Measurements from ENCODE around the gene DNM1. TPM values are rescaled to one million over a fixed set of nuclear protein-coding genes. Genes with fewer than 3 reads are reported as not detected.

DNM1 gene
- 22.4 and 23.7 TPM in 2 replicates for total RNA-seq (2013; cell fraction: nucleolus; rRNA removed)
- total RNA-seq (2014; rRNA removed) = 0.06 TPM in 1 of 2 replicates, not detected in the other
- not detected in 2 replicates for total RNA-seq (2014; rRNA removed; fragmentation: Illumina TruSeq; extraction: Trizol)
- 0.21 and 0.67 TPM in 2 replicates for total RNA-seq (2021)
- not detected for polyA plus RNA-seq (2011; ENCODE audit: low read depth)
- 0.06 and 0.19 TPM in 2 replicates for polyA plus RNA-seq (2011; rRNA removed)
- polyA plus RNA-seq (2011; cell fraction: cytosol; rRNA removed) = 0.04 and 0.10 TPM in 2 replicates
- 0.80 and 1.3 TPM in 2 replicates for polyA plus RNA-seq (2011; cell fraction: nucleus; rRNA removed)
- polyA plus RNA-seq (2012) = 0.52 and 0.89 TPM in 2 replicates
- polyA plus RNA-seq (2014; fragmentation: Illumina TruSeq; extraction: Trizol) = 0.07 TPM in 1 of 2 replicates, not detected in the other
- polyA plus RNA-seq (2014; fragmentation: Nextera tagmentation; extraction: Ambion mirVana) = not detected
- 0.18 and 0.29 TPM in 2 replicates for polyA plus RNA-seq (2014; rRNA removed)
- under 1 TPM; 0.09 to 0.28 TPM for polyA plus RNA-seq (2016; fragmentation: Nextera tagmentation; extraction: Ambion mirVana)
- polyA minus RNA-seq (2011; rRNA and poly(A)+ RNA removed) = 0.62 and 1.2 TPM in 2 replicates
- polyA minus RNA-seq (2011; cell fraction: cytosol; rRNA and poly(A)+ RNA removed) = not detected in 2 replicates
- 0.48 and 1.6 TPM in 2 replicates for polyA minus RNA-seq (2011; cell fraction: nucleus; rRNA and poly(A)+ RNA removed)
- percentile 28 among the genes with signal in this experiment for Bru-seq, nascent RNA
- BruChase-seq, experiment 1, labeled RNA remaining after a 6-hour chase = percentile 32 among the genes with signal in this experiment
- BruChase-seq, experiment 2, labeled RNA remaining after a 2-hour chase = percentile 25 among the genes with signal in this experiment
- long read RNA-seq, experiment 1 = 0 reads
- long read RNA-seq, experiment 2 = 0 reads

GRCh38 chr9:128203024-128203706 is at the start of gene DNM1:
DNM1 (plus strand) TSS chr9:128203379; CDS start chr9:128203471, 92 bp downstream.
- peak within 1 kb of the TSS; percentile 63; the same call in 1 of the 2 replicates for H3K4me3 ChIP-seq
- ATAC-seq (peak; percentile 97), FAIRE-seq (peak; percentile 72), DNase-seq (ENCODE audit: low read depth, low spot score) (no peak)
- H3K4me1 ChIP-seq (ENCODE audit: control insufficient read depth, insufficient read depth, low read length) = peaks cover 7% of the 10 kb centered on the region; the same call in 1 of the 2 replicates
- H3K9me3 ChIP-seq (replicated peaks; ENCODE audit: control insufficient read depth, insufficient read depth, low read length) = no peaks in the 10 kb centered on the region
- 2% methylated on average over 55 of the region's 72 CpGs for WGBS (ENCODE audit: insufficient coverage, insufficient replicate concordance, low lambda C conversion rate, missing lambda C conversion rate)
- no peaks in the 10 kb centered on the region for H3K36me3 ChIP-seq (ENCODE audit: control insufficient read depth in 2 of 2, insufficient read depth in 2 of 2, low read length in 1 of 2)
- H3K9ac ChIP-seq (ENCODE audit: control insufficient read depth, insufficient read depth, low read length) = no peak within 1 kb of the TSS
- CTCF ChIA-PET = interaction anchor here (1.3 kb wide), 1 partner anchor 12 kb away, joined by 7 read pairs; the partner anchor contains the start of gene CIZ1
- SMC1A ChIA-PET (ENCODE audit: uncharacterized antibody, unreplicated experiment) = no interaction called here
- no peak within 1 kb of the TSS for H3K27ac ChIP-seq (ENCODE audit: control insufficient read depth, insufficient read depth)
- BruUV-seq (replicated peaks) = no TSS peak
- RAD21 ChIA-PET (ENCODE audit: unreplicated experiment) = interaction anchor here (0.7 kb wide), 1 partner anchor 79 kb away, joined by 3 read pairs; no protein-coding TSS in a partner anchor
- intact Hi-C loops (cut with micrococcal nuclease; ENCODE audit: unreplicated experiment) (no loop called here), in situ Hi-C loops (cut with MboI) (no loop called here)
- peak within 1 kb of the TSS; percentile 56 for H3K4me2 ChIP-seq (ENCODE audit: control insufficient read depth, insufficient read depth)
- POLR2A ChIA-PET = no interaction called here
- peak within 1 kb of the TSS; percentile 79 for H2AFZ ChIP-seq (ENCODE audit: control insufficient read depth, low read depth, low read length)
- peaks cover 9 to 14% of the 10 kb centered on the region in 2 experiments; a peak in 3 of 4 replicates for H3K27me3 ChIP-seq (replicated peaks in 1 of 2; ENCODE audit: control insufficient read depth in 2 of 2, insufficient read depth in 2 of 2, low read length in 1 of 2)
- no peaks in the 10 kb centered on the region for H3K79me2 ChIP-seq (ENCODE audit: control insufficient read depth, insufficient read depth, low read length)
- H4K20me1 ChIP-seq (ENCODE audit: control insufficient read depth, insufficient read depth) = no peaks in the 10 kb centered on the region
- TF ChIP-seq NFIC (IDR thresholded peaks at IDR 0.05; ENCODE audit: low read depth, low read length) (no peak), IKZF2 (IDR thresholded peaks at IDR 0.05) (no peak), IRF3 (IDR thresholded peaks at IDR 0.05) (0 out of 2 replicates have a peak, but pooled peaks have one; percentile 28), BCLAF1 (IDR thresholded peaks at IDR 0.05) (no peak), SMC3 (IDR thresholded peaks at IDR 0.05; ENCODE audit: borderline replicate concordance, low read length) (peak; percentile 16; the same call in 1 of the 2 replicates), ZBED1 (IDR thresholded peaks at IDR 0.05; ENCODE audit: borderline replicate concordance) (no peak), SIN3A (IDR thresholded peaks at IDR 0.05; ENCODE audit: low read depth, low read length) (no peak), STAT1 (conservative IDR thresholded peaks at IDR 0.05) (peak; percentile 89), ZNF592 (IDR thresholded peaks at IDR 0.05) (peak; percentile 70; the same call in 1 of the 2 replicates)
